PC-9 (cell line): ENCODE results near the gene APLF. TPM values are rescaled to one million over a fixed set of nuclear protein-coding genes. Genes with fewer than 3 reads are reported as not detected.

ENCODE experiments used
- BruUV-seq: library from RNA; stranded (reverse); fragments of 400-500 nt; replicated peaks from 2 replicates; lab custom pipeline; 2021; lab: Mats Ljungman, UMichigan
- CTCF ChIA-PET: fragments of 300-600 bp; sonication (Branson Sonifier 250); formaldehyde crosslinking; loops from one replicate; lab custom pipeline; 2022; ENCODE audit warnings: antibody characterized with exemption; lab: Charles Lee
- POLR2A ChIA-PET: fragments of 300-600 bp; sonication (Branson Sonifier 250); formaldehyde crosslinking; loops from one replicate; lab custom pipeline; 2022; ENCODE audit warnings: antibody characterized with exemption; ENCODE audit not compliant: unreplicated experiment; lab: Charles Lee
- DNase-seq, 2 experiments: peaks; one replicate each; pipeline versions ENCODE4 v3.0.0 to v3.0.0-alpha.2; 2015 to 2022; ENCODE audit warnings: mixed read lengths in 1 of 2
- H2AFZ ChIP-seq: fragments of 200-600 bp; sonication (generic); 2 replicates; pipeline ENCODE4 v1.8.1; 2017; ENCODE audit warnings: antibody characterized with exemption
- H3F3A ChIP-seq: fragments of 200-600 bp; sonication (generic); 2 replicates; pipeline ENCODE4 v1.8.1; 2017; ENCODE audit warnings: antibody characterized with exemption, mild to moderate bottlenecking, low read depth; ENCODE audit not compliant: insufficient read depth
- H3K27ac ChIP-seq: fragments of 200-600 bp; sonication (generic); 2 replicates; pipeline ENCODE4 v1.6.1; 2016; ENCODE audit warnings: mixed run types
- H3K27me3 ChIP-seq: fragments of 200-600 bp; sonication (generic); 2 replicates; pipeline ENCODE4 v1.6.1; 2016; ENCODE audit warnings: low read depth, mixed run types; ENCODE audit not compliant: insufficient read depth
- H3K36me3 ChIP-seq: fragments of 200-600 bp; sonication (generic); 2 replicates; pipeline ENCODE4 v1.6.1; 2016; ENCODE audit warnings: low read depth, mixed run types
- H3K4me1 ChIP-seq: fragments of 200-600 bp; sonication (generic); replicated peaks from 2 replicates; pipeline ENCODE4 v1.6.1; 2016; ENCODE audit warnings: mixed run types; ENCODE audit not compliant: insufficient read depth
- H3K4me2 ChIP-seq: fragments of 200-600 bp; sonication (generic); 2 replicates; pipeline ENCODE4 v1.6.1; 2017; ENCODE audit warnings: mixed run types
- H3K4me3 ChIP-seq: fragments of 200-600 bp; sonication (generic); 2 replicates; pipeline ENCODE4 v1.6.1; 2016; ENCODE audit warnings: mixed run types
- H3K79me2 ChIP-seq: fragments of 200-600 bp; sonication (generic); 2 replicates; pipeline ENCODE4 v1.6.1; 2017; ENCODE audit warnings: low read depth, mixed run types
- H3K9me2 ChIP-seq: fragments of 200-600 bp; sonication (generic); 2 replicates; pipeline ENCODE4 v1.8.1; 2017; ENCODE audit warnings: mild to moderate bottlenecking; ENCODE audit not compliant: insufficient read depth
- H3K9me3 ChIP-seq: fragments of 200-600 bp; sonication (generic); 2 replicates; pipeline ENCODE4 v1.8.1; 2016; ENCODE audit warnings: low read depth; ENCODE audit not compliant: insufficient read depth
- H4K20me1 ChIP-seq: fragments of 200-600 bp; sonication (generic); 2 replicates; pipeline ENCODE4 v1.8.1; 2017; ENCODE audit not compliant: insufficient read depth
- CTCF ChIP-seq: fragments of 200-600 bp; sonication (generic); conservative IDR thresholded peaks from 2 replicates; pipeline ENCODE4 v1.6.1; 2017; ENCODE audit warnings: mixed run types, antibody characterized with exemption, mild to moderate bottlenecking, moderate library complexity
- EZH2 ChIP-seq: fragments of 200-600 bp; sonication (generic); IDR thresholded peaks from 2 replicates; pipeline ENCODE4 v1.8.0; 2017; ENCODE audit warnings: antibody characterized with exemption, low read depth
- intact Hi-C: fragments of 100-400 bp; cut with micrococcal nuclease; formaldehyde crosslinking; loops from one replicate; pipeline ENCODE4 v1.10.0; 2022; ENCODE audit not compliant: unreplicated experiment
- total RNA-seq: library from RNA; stranded (reverse); gene quantifications from 2 replicates; pipeline ENCODE4 v1.2.3, GENCODE V29; 2021

Gene APLF
- total RNA-seq, 1 experiment from 2014 or later, result 4.5 TPM

GRCh38 chr2:68475576-68475975 lies 8.2 kb downstream of the APLF start:
- no peak for DNase-seq
- H3K4me2 ChIP-seq, result peak overlapping the region; percentile 6; the same call in 1 of the 2 replicates
- CTCF ChIA-PET, result no interaction called here
- no peak overlapping the region for H3K4me3 ChIP-seq
- 0 out of 2 replicates have a peak overlapping the region, but pooled peaks have one; percentile 3 for H3K27ac ChIP-seq
- H3K9me3 ChIP-seq, result no peaks in the 10 kb centered on the region
- H3F3A ChIP-seq, result no peaks in the 10 kb centered on the region
- H2AFZ ChIP-seq, result no peak overlapping the region; the same call in 1 of the 2 replicates
- no peaks in the 10 kb centered on the region for H3K79me2 ChIP-seq
- H3K36me3 ChIP-seq, result no peaks in the 10 kb centered on the region
- H3K9me2 ChIP-seq, result no peaks in the 10 kb centered on the region
- BruUV-seq, result no TSS peak
- H3K27me3 ChIP-seq, result no peaks in the 10 kb centered on the region
- H4K20me1 ChIP-seq, result no peaks in the 10 kb centered on the region
- intact Hi-C loops, result no loop called here
- POLR2A ChIA-PET, result no interaction called here
- H3K4me1 ChIP-seq, result peaks cover 12% of the 10 kb centered on the region
- TF ChIP-seq CTCF, result no peak

GRCh38 chr2:68476454-68476853 lies 9.1 kb downstream of the APLF start:
- no peak for TF ChIP-seq EZH2
- no peak for TF ChIP-seq CTCF
- no TSS peak for BruUV-seq
- H2AFZ ChIP-seq, result no peak overlapping the region
- no peak overlapping the region for H3K27ac ChIP-seq
- no peak overlapping the region for H3K4me2 ChIP-seq
- H3K27me3 ChIP-seq, result no peaks in the 10 kb centered on the region
- no peaks in the 10 kb centered on the region for H4K20me1 ChIP-seq
- H3K9me3 ChIP-seq, result no peaks in the 10 kb centered on the region
- H3K79me2 ChIP-seq, result no peaks in the 10 kb centered on the region
- no peaks in the 10 kb centered on the region for H3K36me3 ChIP-seq
- no peaks in the 10 kb centered on the region for H3F3A ChIP-seq
- DNase-seq, result no peak
- no peak overlapping the region for H3K4me3 ChIP-seq
- ChIA-PET POLR2A (no interaction called here), CTCF (no interaction called here)
- intact Hi-C loops, result no loop called here
- peaks cover 12% of the 10 kb centered on the region for H3K4me1 ChIP-seq
- H3K9me2 ChIP-seq, result no peaks in the 10 kb centered on the region

GRCh38 chr2:68478688-68479087 lies 11.3 kb downstream of the APLF start:
- no TSS peak for BruUV-seq
- Histone ChIP-seq H3K4me3 (no peak overlapping the region), H3K27me3 (no peaks in the 10 kb centered on the region), H3K27ac (no peak overlapping the region), H3K4me2 (no peak overlapping the region), H3K9me2 (no peaks in the 10 kb centered on the region), H2AFZ (no peak overlapping the region), H3K4me1 (peaks cover 12% of the 10 kb centered on the region), H3K36me3 (no peaks in the 10 kb centered on the region), H3K79me2 (no peaks in the 10 kb centered on the region), H3F3A (no peaks in the 10 kb centered on the region), H4K20me1 (no peaks in the 10 kb centered on the region), H3K9me3 (no peaks in the 10 kb centered on the region)
- intact Hi-C loops, result no loop called here
- TF ChIP-seq CTCF (no peak), EZH2 (no peak)
- no peak for DNase-seq
- ChIA-PET CTCF (no interaction called here), POLR2A (no interaction called here)
